NCI-H187 (cell line): ENCODE data around the gene ADARB2.
A peak's percentile ranks its signal among the peaks of the same experiment; 100 is the strongest.
"Not testable (repeated sequence)": the region's sequence is repeated elsewhere in the genome, so short reads cannot be mapped to it uniquely, and the experiment has no call there.

Source experiments
- DNase-seq, 2 experiments: peaks; one replicate each; lab custom pipeline; 2025; lab: John Stamatoyannopoulos, UW

Gene ADARB2

DNA sequence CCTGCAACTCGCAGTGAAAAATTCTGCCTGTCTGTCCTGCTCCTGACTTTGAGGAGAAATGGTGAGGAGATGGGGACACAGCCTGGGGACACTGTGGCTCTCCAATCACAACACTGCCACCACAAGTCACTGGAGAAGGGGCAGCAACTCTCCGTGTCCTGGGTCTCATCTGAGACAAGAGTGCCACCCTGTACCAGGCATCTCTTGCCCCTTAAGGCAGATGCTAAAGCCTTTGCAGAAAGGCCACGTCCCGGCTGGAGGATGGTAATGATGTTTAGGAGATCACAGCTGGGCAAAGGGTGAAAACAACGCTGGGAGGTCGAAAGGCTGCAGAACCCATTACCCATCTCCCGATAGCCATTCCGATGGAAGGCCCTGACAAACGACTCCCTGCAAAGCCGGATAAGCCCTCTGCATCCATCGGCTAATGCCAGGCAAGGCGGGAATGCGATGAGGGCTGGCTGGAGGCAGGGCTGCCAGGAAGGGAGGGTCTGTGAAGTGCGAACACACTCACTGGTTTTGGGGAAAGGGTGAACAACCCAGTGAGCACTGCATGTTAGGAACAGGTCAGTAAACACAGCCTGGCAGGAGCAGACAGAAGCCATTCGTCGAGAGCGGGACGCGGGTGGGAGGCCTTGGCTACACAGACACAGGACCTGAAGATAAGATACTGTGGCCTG lies 190.8 kb downstream of the ADARB2 start:
- DNase-seq: no peak

DNA sequence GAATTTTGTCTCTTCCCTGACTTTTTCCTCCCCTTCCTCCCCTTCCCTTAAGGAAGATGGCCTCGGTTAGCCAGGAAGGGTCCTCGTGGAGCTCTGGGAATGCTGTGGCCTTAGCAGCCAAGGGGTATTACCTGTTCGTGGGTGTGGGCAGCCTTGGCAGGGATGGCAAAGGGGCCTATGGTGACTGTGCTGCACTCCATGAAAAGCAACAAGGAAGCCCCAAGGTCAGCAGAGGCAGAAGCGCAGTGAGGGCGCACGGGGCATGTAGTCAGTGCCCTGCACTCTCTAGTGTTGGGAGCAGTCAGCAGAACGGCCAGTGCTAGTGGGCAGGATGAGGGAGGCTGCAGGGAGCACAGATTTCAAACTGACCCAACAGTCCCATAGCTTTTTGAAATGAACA lies 191.8 kb downstream of the ADARB2 start:
- DNase-seq: no peak

DNA sequence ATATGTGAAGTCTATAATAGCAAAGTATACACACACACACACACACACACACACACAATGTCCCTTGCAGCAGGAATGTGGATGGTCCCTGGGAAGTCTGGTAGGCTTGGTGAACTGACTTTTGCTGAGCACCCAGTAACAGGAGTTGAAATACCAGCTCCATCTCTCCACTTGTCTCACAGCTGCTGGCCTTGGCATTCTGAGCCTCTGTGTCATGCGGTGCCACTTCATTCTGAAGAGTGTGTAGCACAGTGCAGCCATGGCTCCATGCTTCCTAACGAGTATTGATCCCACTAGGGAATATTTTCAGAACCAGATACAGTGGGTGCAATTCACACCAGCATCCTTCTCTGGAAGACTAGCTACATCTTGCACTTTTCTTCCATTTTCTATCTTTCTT lies 192.4 kb downstream of the ADARB2 start:
- peak in 1 of 2 experiments; percentile 45 for DNase-seq

DNA sequence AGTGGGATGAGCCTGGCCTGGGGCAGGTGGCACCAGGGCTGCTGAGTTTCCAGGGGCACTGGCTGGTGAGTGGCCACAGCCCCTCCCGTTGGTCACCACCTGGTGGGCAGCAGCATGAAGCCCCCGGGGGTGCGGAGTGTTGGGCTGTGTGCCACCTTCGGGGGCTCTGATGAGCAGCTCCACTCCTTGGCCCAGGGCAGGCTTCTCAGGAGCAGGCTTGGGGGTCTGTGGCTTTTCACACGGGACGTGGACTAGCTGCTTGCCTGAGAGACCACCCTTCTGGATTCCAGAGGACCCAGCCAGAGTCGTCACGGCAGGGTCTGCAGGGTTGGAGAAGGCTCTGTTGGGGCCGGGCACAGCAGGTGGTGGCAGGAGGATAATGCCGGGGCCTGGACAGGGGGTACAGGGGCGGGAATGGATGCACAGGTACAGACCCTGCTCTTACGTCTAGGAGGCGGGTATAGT lies 193.1 kb downstream of the ADARB2 start:
- no peak for DNase-seq

DNA sequence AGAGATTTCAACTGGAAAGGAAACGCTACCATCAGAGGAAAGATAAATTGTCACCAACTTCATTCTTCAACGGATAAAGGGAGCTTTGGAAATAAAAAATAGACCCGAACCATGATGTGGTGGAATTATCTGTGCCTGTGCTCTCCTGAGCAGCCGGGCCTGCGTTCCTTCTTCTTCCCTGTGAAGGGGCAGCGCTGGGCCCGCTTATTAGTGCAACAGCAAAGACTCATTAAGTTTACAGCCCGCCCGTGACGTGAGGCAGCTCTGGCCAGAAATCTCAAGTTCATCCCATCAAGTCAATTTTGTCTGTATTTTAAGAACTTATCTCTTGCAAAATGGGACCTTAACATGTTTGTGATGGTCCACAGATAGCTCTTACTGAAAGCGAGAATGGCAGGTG lies 193.7 kb downstream of the ADARB2 start:
- DNase-seq: no peak

DNA sequence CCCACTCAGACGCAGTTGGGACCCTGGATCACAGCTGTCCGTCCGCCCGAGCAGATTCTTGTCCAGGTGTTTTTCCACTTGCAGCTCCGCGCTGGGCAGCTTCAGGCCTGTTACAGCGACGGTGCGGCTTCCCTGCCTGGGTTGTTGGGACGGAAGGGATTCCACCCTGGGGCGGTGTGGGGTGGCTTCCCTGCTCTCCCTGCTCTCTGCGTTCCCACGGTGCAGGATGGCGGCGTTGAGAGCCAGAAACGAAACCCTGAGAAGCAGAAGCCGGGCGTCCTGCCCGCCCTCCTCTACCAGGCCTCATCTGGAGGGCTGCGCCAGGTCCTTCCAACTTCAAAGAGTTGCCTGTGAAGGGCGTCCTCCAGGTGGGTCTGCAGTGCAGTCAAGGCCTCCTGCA lies 194.4 kb downstream of the ADARB2 start:
- peak in 1 of 2 experiments; percentile 58 for DNase-seq

DNA sequence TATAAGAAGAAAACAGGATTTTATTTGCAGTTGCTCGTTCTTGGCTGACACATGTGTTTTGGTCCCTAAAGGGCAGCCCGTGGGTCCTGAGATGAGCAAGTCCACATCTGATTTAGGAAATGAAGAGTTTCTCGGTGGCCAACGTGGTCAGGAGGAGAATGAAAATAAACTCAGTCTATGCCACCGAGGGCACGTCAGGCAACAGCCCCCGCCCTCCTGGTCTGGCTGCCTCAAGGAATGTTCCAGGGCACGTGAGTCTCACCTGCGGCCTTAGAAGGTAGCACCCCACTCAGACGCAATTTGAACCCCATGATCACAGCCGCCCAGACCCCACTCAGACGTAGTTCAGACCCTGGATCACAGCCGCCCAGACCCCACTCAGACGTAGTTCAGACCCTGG lies 197.2 kb downstream of the ADARB2 start:
- no peak for DNase-seq

DNA sequence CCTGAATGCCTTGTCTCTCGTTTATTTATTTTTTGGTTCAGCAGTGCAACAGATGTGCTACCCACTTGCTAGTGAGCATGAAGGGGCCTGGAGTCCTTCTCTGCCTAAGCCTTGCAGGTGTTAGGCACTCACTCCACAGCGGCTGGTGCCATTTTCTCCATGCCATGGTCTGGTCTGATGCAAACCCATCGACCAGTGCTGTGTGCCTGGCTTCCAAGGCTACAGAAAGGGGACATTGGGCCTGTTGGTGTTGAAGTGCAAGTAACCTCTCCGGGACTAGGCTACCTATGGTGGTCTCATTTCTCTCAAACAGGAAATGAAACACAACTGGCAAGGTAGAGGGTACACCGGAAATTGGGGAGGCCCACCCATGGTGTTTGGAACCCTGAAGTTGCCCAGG lies 198.1 kb downstream of the ADARB2 start:
- DNase-seq: no peak

DNA sequence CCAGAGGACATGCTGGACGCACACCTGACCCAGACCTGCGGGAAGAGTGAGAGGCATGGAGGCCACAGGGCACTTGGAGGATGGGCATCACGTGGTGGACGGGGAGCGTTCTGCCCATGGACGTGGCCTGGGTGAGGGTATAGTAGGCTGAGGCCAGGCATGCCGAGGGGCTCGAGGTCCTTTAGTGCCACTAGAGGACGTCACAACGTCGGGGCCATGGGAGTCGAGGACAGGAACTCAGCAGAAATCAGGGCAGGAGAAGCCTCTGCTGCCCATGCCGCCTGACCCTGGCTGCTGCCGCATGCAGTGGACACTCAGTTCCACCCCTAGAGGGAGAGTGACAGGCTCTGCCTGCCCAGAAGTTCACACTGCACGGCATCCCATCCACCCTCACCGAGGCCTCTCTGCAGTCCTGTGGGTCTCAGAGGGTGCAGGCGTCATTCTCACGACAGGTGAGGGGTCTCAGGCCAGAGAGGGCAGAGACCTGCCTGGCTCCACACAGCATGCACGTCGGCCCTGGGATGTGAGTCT lies 198.7 kb downstream of the ADARB2 start:
- DNase-seq: no peak

DNA sequence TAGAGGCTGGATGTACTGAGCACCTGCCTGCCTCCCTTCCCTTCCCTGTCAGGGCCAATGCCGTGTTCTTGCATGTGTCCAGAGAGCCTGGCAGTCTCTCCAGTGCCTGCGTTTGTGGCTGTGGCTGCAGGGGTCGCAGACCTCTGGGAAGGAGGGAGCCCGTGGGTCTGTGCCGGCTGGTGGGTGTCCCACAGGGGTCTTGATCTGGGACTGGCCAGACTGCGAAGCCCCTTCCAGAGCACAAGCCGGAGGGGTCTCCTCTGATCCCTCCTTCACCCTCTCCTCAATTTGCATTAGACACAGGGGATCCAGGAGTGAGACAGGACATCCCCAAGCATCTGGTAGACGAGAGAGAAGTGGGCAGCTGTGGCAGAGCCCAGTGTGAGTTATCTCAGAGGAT lies 199.2 kb downstream of the ADARB2 start:
- DNase-seq: no peak

DNA sequence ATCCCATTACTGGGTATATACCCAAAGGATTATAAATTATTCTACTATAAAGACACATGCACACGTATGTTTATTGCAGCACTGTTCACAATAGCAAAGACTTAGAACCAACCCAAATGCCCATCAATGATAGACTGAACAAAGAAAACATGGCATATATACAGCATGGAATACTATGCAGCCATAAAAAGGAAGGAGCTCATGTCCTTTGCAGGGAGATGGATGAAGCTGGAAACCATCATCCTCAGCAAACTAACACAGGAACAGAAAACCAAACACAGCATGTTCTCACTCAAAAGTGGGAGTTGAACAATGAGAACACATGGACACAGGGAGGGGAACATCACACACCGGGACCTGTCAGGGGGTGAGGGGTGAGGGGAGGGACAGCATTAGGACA lies 199.9 kb downstream of the ADARB2 start:
- not testable (repeated sequence) for DNase-seq

DNA sequence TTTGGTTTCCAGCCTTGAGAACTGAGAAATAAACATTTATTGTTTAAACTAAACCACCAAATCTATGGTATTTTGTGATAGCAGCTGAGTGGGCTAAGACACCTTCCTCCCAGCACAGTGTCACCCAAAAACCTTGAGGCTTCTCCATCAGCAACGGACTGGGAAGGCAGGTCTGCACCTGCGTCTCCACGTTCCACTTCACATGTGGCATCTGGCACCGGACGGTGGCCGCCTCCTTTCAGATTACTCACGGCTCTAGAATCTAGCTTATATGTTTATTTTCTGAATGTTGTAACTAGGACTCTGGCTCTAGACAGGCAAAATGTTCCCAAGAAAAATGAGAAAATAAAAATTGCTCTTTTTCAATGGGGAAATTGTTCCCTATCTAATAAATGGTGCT lies 201.0 kb downstream of the ADARB2 start:
- DNase-seq: no peak

DNA sequence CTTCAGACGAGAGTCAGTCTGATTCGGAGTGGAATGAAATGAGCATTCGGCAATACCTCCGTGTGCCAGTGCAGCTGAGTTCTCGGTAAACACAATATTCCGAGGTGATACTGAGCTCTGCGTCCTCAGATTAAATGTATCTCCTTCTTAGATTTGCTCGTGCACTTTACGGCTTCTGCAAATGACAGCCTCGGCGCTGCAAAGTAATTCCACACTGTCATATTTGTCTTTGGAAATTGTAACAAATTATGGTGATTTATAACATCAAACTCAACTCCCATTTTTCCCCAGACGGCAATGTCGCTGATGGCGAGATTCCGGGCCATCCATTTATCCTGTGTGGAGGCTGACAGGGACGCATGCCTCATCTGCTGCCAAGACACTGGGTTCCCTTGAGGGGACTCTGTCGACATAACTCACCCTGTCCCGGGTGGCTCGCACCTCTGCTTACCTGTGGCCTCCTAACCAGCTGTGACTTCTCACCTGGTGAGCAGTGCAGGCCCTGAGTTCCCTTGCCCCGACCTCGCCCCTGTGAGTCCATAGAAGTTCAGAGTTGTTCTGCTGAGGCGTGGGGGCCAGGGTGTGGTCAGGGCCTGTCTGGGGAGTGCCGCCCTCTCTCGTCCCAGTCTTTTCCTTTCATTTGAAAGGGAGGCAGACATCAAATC lies 201.9 kb downstream of the ADARB2 start:
- DNase-seq: no peak

DNA sequence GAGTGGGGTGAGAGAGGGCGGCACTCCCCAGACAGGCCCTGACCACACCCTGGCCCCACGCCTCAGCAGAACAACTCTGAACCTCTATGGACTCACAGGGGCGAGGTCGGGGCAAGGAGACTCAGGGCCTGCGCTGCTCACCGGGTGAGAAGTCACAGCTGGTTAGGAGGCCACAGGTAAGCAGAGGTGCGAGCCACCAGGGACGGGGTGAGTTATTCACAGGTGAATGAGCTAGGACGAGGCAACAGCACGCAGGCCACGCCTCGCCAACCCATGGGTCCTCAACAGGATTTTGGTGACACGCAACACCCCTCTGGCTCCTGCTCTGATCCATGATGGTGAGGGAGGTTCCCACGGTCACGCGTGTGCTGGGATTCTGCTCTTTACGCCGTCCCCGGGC lies 202.5 kb downstream of the ADARB2 start:
- no peak for DNase-seq

DNA sequence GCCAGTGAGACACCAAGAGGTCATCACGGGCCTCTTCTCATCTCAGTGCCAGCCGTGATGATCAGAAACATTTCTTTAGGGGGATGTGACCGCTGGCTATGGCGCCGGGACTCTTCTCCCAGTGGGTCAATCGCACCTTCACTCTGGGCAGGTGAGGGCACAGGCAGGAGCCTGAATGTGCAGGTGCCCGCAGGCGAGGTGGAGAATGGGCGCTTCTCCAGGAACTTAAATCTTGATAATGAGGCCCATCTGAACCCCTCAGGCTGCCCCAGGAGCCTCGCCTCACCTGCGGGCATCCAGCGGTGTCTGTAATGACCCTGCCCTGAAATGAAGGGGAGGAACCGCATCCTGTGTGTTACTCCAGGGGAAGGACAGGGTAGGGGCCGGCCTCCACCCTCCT lies 204.7 kb downstream of the ADARB2 start:
- no peak for DNase-seq

DNA sequence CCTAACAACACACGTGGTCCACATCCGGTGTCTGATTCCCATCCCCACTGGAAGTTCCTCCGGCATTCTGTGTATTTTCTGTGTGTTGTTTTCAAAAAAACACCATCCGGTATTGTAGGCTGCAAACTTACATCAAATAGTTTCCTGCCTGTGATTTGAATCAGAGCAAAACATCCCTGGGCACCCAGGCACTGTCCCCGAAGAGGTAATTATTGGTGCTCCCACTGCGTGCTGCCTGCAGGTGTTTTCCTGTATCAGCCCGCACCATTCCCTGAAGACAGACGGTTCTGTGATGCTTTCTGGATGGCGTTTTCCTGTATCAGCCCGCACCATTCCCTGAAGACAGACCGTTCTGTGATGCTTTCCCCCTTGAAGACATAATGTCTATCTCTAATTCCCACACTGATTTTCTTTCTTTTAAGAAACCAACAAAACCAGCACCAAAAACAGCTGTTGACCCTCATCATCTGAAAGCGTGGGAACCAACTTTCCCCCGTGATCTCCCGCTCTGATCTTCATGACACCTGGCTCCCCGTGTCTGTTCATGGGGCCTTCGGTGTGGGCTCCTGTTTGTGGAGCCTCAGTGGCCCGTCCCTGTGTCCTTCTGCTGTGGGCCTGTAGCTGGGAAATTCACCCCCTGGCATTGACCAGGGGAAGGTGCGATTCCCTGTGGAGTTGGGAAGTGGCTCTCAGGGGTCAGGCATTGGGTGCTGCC lies 205.3 kb downstream of the ADARB2 start:
- DNase-seq: no peak

DNA sequence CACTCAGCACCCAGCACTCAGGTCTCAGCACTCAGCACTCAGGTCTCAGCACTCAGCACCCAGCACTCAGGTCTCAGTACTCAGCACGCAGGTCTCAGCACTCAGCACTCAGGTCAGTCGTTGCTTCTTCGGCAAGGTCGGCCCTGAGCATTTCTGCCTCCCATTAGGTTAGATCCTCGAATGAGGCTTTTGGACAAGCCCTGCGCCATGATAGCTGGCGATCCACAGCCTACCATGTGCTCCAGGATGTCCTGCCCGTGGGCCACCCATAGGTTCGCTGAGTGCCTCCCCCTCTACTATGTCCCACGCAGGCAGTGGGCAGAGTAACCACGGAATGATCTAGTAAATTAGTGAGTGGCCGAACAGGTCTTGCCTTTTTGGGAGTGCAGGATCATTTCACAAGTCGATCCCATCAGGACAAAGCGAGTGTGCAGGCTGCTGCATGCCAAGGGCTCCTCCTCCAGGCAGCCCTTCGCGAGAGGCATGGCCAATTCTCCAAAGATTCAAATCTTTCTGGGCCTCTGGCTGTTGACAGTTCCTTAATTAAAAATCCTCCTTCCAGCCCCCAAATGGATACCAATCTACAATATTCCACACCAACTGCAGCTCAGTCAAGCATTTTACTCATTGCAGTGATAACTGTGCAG lies 206.3 kb downstream of the ADARB2 start:
- DNase-seq: no peak

DNA sequence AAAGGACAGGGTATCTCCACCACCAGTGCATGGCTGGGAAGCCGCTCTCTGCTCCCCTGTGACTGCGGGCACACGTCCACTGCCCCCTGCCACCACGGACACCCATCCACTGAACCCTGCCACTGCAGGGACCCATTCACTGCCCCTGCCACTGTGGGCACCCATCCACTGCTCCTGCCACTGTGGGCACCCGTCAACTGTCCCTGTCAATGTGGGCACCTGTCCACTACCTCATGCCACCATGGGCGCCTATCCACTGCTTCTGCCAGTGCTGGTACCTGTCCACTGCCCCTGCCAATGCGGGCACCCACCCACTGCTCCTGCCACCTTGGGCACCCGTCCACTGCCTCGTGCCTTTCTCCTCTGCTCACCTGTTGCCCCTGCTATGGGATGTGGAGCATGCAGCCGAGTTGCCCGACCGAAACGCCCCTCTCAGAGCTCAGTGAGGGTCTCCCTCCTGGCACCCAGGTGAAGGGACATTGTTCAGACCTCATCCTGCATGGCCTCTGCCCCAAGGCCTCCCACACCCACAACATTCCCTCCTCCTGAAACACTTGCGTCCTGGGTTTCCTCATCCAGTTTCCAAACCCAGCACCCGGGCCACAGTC lies 207.4 kb downstream of the ADARB2 start:
- DNase-seq: no peak

DNA sequence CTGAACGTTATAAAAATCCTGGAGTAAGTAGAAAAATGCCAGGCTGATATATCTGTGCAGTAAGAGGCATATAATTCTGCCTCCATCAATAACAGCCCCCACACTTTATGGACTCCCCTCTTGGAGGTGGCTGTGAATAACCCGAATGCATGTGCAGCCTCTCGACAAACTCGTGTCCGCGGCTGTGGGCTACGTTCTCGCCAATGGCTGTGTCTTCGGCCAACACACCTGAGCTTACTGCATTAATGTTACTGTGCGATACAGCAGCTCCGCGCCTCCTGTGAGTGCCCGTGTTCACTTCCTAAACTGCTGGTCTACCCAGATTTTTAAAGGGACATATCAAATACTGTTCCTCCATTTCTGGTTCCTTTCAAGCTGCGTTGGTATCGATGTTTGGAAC lies 209.4 kb downstream of the ADARB2 start:
- no peak for DNase-seq

DNA sequence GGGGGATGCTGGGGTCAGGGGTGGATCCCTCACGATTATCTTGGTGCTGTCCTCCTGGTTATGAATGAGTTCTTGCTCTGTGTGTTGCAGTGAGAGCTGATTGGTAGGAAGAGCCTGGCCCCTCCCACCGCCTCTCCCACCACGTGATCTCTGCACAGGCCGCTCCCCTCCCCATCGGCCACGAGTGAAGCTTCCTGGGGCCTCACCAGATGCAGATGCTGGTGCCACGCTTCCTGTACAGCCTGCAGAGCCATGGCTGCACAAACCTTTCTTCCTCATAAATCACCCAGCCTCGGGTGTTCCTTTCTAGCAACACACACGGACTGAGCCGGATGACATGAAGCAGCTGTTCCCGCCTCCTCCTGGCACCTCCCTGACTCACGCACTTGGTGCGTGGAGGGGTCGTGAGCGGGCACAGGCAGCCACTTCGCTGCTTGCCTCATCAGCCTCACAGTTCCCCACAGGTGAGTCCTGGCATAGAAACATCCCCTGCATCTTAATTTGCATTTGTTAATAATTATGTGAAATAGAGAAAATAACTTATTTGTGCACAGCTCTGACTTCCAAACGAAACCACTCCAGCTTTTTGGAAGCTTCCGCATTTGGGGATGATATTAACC lies 210.8 kb downstream of the ADARB2 start:
- DNase-seq: no peak

DNA sequence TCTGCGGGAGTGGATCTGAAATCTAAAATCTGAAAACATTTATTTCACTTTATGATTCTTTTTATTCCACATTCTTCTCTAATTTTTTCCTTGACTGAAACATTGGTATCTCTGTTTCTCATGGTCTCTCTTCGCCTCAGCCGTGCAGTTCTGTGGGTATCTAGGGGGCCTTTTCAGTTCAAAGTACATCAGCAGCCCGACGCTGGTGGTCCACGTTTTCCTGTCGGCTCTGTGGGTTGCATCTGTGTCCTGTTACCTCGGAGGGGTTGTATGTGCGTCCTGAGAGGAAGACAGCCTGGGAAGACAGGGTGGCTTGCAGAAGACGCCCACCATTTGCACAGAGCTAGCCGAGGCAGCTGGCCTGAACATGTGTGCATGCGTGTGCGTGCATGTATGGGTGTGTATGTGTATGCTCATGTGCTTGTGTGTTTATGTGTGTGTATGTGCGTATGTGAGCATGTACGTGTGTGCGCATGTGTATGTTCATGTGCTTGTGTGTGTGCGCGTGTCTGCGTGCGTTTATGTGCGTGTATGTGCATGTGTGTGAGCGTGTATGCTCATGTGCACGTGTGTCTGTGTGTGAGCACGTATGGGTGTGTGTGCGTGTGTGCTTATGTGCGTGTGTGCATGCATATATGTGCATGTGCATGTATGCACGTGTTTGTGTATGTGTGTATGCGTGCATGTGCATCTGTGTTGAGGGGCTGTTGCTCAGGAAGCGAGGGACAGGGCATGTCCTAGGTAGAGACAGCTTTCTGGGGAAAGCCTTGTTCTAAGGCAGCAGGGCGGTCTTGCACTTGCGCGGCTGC lies 211.8 kb downstream of the ADARB2 start:
- DNase-seq: no peak
